Spleen (tissue), 7 donors: Measurements from ENCODE around the gene BPIFA1.

ENCODE experiments used
- POLR2A ChIP-seq, 3 donors: fragments of 450-650 bp; IDR thresholded peaks; one replicate each; pipeline ENCODE4 v1.5.1; 2017; ENCODE audit warnings: antibody characterized with exemption in 3 of 3, mild to moderate bottlenecking in 1 of 3
- POLR2AphosphoS5 ChIP-seq, 3 donors: sonication (generic); formaldehyde crosslinking; IDR thresholded peaks; one replicate each; pipeline ENCODE4 v1.5.1; 2017; ENCODE audit warnings: antibody characterized with exemption in 3 of 3
- TF ChIP-seq, protein P1 (sequence below), 11 experiments: fragments of 200-600 bp in 7 of 11; fragments of 450-650 bp in 4 of 11; sonication (generic) in 4 of 11; IDR thresholded peaks in 8 of 11; conservative IDR thresholded peaks in 3 of 11; 1 replicate in 7 of 11; 2 replicates in 4 of 11; pipeline versions ENCODE4 v1.4.0 to v1.8.0; 2016 to 2021; ENCODE audit warnings: antibody characterized with exemption in 11 of 11, inconsistent platforms in 4 of 11, mild to moderate bottlenecking in 1 of 11
- donor health status: DM: no; HTN: no; CAD: no; lungs with moderate emphysema.
- donor health status: DM: no; HTN: no; CAD: no.
- donor health status: DM: no; HTN: no; CAD: no.

DNA sequence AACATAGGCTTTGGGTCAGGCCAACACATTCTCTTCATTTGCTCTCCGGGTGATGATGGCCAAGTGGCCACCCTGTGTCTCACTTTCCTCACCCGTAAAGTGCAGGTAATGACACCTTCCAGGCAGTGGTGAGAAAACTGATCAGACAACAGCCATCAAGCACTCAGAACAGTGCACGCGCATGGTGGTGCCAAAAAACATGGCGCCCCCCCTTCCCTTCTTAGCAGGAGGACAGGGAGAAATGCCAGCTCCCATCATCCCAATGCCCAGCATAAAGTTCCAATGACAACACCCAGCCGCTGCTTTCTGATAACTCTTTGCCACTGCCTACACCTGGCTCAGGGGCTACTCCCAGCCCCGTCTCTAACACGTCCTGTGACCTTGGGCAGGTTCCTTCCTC lies 55.6 kb downstream of the BPIFA1 start:
- TF ChIP-seq POLR2A (IDR thresholded peaks at IDR 0.05) (no peak), POLR2AphosphoS5 (IDR thresholded peaks at IDR 0.05) (no peak)
- TF ChIP-seq, protein P1, sequence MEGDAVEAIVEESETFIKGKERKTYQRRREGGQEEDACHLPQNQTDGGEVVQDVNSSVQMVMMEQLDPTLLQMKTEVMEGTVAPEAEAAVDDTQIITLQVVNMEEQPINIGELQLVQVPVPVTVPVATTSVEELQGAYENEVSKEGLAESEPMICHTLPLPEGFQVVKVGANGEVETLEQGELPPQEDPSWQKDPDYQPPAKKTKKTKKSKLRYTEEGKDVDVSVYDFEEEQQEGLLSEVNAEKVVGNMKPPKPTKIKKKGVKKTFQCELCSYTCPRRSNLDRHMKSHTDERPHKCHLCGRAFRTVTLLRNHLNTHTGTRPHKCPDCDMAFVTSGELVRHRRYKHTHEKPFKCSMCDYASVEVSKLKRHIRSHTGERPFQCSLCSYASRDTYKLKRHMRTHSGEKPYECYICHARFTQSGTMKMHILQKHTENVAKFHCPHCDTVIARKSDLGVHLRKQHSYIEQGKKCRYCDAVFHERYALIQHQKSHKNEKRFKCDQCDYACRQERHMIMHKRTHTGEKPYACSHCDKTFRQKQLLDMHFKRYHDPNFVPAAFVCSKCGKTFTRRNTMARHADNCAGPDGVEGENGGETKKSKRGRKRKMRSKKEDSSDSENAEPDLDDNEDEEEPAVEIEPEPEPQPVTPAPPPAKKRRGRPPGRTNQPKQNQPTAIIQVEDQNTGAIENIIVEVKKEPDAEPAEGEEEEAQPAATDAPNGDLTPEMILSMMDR (IDR thresholded peaks at IDR 0.05 in 8 of 11, conservative IDR thresholded peaks at IDR 0.05 in 3 of 11): no peak
